HTR-8/SVneo (cell line): Measurements from ENCODE around the gene ANKRD63.
A peak's percentile ranks its signal among the peaks of the same experiment; 100 is the strongest.

Source experiments
- DNase-seq: peaks from one replicate; pipeline ENCODE4 v3.0.0; 2011; ENCODE audit warnings: low spot score, mixed read lengths; ENCODE audit not compliant: insufficient read length
- FAIRE-seq: peaks from 2 replicates; lab custom pipeline; 2011; peaks lifted over from hg19 to GRCh38; lab: Jason Lieb, UNC

ANKRD63 gene

DNA sequence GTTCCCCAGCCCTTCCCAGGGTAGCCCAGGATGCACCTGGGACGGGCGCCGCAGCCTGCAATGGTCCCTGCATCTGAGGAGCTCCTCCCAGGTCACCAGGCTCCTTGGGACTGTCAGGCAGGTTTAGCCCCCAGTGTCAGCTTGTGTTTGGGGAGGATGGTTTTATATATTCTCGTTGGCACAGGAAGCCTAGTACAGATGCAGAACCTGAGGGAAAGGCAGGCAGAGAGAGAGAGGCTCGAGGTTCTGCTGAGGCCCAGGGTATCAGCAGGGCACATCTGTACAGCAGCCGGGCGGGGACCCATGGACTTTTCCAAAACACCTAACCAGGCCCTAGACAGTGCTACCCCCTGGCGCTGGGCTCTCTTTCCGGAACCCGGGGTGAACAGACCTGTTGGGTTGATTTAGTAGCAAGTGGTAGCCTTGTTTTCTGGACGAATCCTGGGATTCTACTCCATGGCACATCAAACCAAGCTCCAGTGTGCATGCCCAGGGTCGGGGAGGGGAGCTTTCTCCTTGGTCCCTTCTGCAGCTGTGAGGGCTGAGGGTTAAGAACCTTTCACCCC is 35.4 kb downstream of the ANKRD63 start:
- FAIRE-seq: no peak
- DNase-seq: no peak

- FAIRE-seq (no peak), DNase-seq (no peak)
These were observed 36.2 kb downstream of the ANKRD63 start for GRCh38 chr15:40246496-40247280.

- DNase-seq (no peak), FAIRE-seq (no peak)
These were observed 37.0 kb downstream of the ANKRD63 start for GRCh38 chr15:40245666-40246450.

DNA sequence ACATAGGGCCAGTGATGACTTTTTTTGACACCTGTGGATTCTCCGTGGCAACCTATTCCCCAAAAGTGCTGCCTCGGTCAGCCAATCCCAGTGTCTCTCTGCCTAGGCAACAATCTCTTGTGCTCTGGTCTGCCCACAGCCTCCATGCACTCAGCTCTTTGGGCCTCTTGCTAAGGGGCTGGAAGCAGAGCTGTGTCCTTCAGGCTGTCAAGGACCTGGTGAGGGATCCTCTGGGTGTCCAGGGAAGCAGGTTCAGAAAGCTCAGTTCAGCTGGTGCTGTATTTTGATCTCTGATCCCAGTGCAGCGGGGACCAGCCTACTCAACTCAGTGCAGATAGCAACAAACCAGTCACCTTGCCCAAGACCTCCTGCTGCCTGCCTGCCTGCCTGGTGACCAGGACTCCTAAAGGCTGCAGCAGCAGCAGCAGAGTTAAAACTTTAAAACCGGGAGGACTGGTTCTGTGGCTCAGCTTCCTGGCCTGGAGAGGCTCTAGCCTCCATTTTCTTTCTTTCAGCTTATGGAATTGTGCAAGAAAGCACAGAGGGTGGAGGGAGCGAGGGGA is 37.8 kb downstream of the ANKRD63 start:
- DNase-seq: no peak
- no peak for FAIRE-seq

GRCh38 chr15:40243126-40243810 is 39.6 kb downstream of the ANKRD63 start:
- FAIRE-seq (no peak), DNase-seq (no peak)

- DNase-seq: no peak
- no peak for FAIRE-seq
These were observed 40.3 kb downstream of the ANKRD63 start for GRCh38 chr15:40242601-40243000.

DNA sequence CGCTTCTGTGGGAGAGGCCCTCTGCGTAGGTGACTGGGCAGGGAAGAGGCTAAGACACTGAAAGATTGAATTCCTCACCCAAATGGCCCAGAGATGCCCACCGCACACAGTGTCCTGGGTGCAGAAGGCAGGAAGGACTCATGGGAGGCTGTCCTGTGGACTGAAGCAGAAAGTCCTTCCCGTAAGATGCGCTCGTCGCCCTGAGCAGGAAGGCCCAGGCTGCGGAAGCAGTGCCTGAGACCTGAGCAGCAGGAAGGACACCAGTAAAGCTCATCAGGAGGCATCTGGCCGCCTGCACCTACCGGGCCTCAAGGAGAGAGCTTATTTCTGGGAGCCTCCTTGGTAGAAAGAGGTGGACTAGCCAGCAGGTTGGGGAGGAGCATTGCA is 40.7 kb downstream of the ANKRD63 start:
- FAIRE-seq: no peak

DNA sequence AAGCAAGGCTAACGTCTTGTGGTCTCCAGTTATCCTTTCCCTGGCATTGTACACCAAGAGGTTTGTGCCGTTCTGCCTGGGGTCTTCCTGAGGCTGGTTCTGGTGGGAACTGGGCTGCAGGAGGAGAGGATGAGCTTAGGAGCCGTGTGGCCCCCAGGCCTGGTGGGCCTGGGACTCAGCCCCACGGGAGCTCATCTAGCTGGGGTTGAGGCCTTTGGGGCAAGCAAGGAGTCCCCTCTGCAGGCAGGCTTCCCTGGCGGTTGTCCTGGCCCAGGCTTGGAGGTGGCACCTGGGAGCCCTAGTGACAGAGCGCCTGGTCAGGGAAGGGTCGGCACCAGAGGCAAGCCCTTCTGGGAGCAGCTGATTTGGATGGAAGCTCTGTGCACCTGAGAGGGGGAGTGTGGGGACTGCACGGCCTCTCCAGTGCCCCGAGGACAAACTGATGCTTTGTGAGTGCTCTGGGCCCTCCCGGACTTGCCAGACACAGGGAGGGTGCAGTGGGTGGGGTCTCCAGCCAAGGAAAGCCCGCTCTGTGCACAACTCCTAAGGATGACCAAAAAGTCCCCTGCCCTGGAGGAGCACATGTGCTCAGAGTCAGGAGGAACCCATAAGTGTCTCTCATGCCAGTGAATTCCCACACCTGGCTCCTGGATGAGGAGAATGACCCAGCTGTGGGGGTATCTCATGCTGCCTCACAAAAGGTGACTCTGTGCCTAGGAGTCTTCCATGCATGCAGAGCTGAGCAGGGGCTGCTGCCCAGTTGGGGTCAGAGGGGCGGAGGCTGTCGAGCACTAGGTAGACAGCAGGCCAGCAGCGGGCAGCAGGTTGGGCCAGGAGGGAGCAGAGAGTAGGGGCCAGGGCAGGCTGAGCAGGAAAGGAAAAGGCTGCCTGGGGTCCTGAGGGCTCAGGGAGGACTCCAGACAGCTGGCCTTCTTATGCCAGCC is 41.3 kb downstream of the ANKRD63 start:
- FAIRE-seq: no peak
- no peak for DNase-seq

More for the DNA sequence above, 40.7 kb downstream of the ANKRD63 start:
- no peak for DNase-seq

GRCh38 chr15:40240619-40241221 is 42.1 kb downstream of the ANKRD63 start:
- FAIRE-seq: no peak
- no peak for DNase-seq

DNA sequence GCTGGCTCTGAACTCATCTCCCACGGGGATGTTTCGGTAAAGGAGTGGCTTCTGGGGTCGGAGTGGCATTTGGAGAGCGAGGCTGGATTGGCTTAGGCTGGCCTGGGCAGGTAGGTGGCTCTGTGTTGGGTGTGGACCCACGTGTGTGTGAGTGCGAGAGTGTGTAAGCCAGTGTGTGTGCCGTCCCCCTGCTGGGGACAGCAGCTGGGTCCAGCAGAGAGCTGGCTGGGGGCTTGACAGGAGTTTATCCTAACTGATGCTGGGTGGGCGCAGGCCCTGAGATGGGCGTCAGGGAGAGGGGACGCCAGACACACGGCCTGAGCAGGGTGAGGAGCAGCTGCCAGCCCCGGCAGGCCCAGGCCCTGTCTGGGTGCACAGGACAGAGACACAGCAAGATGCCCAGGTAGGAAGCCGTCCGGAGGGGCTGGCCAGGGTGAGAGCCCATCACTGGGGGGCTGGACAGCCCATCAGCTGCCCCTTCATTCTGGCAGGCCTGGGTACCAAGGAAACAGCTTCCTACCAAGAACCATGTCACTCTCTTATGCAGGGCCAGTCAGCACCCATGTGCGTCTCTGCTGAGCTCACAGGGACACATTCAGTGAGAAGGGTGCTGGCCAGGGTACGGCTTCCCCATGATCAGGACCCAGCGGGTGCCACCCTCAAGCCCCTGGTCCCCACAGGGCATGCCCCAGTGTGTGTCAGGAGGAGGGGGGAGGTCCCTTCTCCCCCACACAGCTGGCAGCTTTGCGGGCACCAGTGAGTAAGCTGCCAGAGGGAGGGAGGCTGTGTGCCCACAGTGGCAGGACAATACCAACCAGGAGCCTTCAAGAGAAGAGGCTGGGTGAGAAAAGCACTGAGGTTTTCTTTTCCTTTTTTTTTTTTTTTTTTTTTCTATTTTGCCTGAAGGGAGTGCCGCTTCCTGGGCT is 42.9 kb downstream of the ANKRD63 start:
- no peak for DNase-seq
- FAIRE-seq: no peak

DNA sequence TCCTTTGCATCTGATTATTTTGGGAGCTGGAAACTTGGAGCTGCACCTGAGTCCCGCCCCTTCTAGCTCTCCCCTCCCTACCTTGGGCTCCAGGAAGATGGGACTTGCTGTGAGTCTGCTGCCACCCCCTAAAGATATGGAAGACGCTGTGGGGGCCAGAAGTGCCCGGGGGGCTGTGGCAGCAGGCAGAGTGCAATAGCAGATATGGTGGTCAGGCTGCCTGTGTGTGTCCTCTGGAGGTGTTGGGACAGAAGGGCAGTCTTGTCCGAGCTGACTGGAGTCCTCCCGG is 43.5 kb downstream of the ANKRD63 start:
- DNase-seq (no peak), FAIRE-seq (no peak)

DNA sequence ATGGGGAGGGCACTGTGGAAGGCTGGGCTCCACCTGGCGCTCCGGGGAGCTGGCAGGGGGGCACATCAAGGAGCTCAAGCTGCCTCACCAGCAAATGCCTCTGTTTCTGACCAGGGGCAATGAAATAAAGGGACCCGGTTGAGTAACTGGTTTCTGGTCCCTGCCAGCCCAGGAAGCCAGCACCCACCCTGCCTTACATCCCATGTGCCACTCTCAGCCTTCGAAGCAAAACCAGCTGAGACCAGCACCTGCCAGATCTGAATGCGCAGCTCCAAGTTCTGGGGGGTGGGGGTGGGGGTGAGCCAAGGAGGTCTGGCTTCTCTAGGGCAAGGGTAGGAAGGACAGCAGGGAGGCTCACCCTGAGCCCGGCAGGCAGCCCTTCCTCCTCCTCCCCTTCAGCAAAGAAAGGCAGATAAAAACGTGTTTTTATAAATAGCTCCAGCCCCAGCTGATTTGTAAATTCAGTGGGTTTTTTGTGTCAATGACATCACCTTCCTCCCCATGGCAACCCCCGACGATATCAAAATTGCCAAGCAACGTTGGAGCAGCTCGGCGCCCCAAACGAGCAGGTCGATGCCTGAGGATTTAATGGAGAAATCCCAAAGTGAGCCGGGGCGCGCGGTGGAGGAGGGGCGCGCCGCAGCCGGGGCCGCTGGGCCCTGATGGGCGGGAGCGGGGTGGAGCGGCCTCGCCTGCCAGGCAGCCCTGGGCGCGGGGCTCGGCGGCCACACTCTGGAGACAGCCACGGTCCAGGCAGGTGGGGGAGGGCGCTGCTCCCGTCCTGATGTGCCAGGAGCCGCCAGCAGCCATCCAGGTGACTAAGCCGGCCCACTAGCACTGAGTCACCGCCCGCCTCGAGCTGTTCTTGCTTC is 44.1 kb downstream of the ANKRD63 start, which contains the start of gene PAK6:
PAK6 (plus strand) TSS at position 532 of the 872 bp plus-strand sequence. CDS start 25,723 bp downstream, outside the sequence.
- DNase-seq (peak; percentile 56), FAIRE-seq (peak; percentile 73)

DNA sequence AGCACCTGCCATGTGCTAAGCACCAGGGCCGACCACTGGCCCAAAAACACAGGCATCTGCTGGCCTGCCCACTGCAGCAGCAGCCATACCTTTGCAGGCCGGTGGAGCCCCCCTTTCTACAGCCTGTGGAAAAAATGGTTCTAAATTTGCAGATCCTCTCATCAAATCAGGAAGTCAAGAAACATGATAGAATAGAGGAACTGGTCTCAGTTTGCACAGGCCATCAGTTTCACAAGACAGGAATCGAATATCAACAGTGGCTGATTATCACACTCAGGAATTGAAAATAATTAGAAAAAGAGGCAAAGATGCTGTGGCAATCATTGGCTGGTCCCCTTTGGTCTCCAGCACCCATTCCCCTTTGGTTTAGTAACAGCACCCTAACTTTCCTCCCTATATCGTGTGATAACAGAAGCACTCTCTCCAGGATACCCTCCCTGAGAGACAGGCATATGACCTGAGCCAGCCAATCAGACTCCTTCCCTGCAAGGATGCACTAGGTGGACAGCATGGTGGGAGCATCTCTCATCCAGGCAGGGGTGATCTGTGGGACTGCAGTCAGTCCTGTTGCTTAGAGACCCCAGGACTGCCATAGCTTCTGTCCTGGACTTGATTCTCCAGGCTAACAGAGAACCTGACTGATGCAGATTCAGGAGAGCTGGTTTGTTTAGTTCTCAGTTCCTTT is 47.5 kb downstream of the ANKRD63 start:
- DNase-seq (no peak), FAIRE-seq (no peak)

DNA sequence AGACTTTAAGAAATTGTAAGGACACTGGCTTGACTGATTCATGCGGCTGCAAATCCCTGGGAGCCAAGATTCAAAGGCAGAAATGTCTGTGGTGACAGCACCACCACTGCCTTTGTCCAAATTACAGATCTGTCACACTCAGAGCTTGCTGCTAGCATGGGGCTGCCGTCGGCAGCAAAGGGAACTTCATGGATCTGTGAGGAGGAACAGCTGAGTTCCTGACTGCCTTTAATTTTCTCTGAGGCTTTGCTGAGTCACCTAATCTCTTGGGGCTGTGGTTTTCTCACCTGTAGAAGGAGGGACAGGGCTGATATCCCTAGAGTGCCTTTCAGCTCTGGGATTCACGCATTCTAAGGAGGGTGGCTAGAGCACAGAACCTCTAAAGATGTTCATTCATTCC is 48.1 kb downstream of the ANKRD63 start:
- FAIRE-seq: no peak
- DNase-seq: no peak

GRCh38 chr15:40233727-40234577 is 48.9 kb downstream of the ANKRD63 start:
- no peak for FAIRE-seq
- no peak for DNase-seq
